Spleen (tissue), 11 donors: ENCODE measurements around the gene CPA2. TPM values are rescaled to one million over a fixed set of nuclear protein-coding genes. Genes with fewer than 3 reads are reported as not detected.

Source experiments
- DNase-seq: peaks from one replicate; pipeline ENCODE4 v3.0.0-alpha.2; 2020
- H3K27ac ChIP-seq, 8 donors: fragments of 200-600 bp; sonication (generic) in 7 of 8; 1 replicate in 4 of 8; 2 replicates in 4 of 8; pipeline versions ENCODE4 v1.5.0 to v1.8.0; 2016 to 2021; ENCODE audit warnings: inconsistent platforms in 4 of 8, mild to moderate bottlenecking in 4 of 8, moderate library complexity in 1 of 8
- H3K27me3 ChIP-seq, 7 donors: fragments of 200-600 bp; sonication (generic) in 6 of 7; replicated peaks in 1 of 7; 1 replicate in 4 of 7; 2 replicates in 3 of 7; pipeline versions ENCODE4 v1.5.0 to v1.8.0; 2016 to 2021; ENCODE audit warnings: inconsistent platforms in 3 of 7, mild to moderate bottlenecking in 1 of 7
- H3K36me3 ChIP-seq, 6 donors: fragments of 200-600 bp; sonication (generic) in 5 of 6; 1 replicate in 4 of 6; 2 replicates in 2 of 6; pipeline versions ENCODE4 v1.5.0 to v1.8.0; 2016 to 2021; ENCODE audit warnings: inconsistent platforms in 2 of 6
- H3K4me1 ChIP-seq, 6 donors: fragments of 200-600 bp; sonication (generic) in 5 of 6; 1 replicate in 3 of 6; 2 replicates in 3 of 6; pipeline versions ENCODE4 v1.5.0 to v1.8.0; 2016 to 2021; ENCODE audit warnings: inconsistent platforms in 3 of 6
- H3K4me3 ChIP-seq, 8 donors: fragments of 200-600 bp; sonication (generic) in 7 of 8; 1 replicate in 4 of 8; 2 replicates in 4 of 8; pipeline versions ENCODE4 v1.5.0 to v1.8.0; 2016 to 2021; ENCODE audit warnings: inconsistent platforms in 4 of 8, mild to moderate bottlenecking in 4 of 8, moderate library complexity in 2 of 8
- H3K9me3 ChIP-seq, 8 donors: fragments of 200-600 bp; sonication (generic) in 7 of 8; 1 replicate in 4 of 8; 2 replicates in 4 of 8; pipeline versions ENCODE4 v1.5.0 to v1.8.0; 2016 to 2021; ENCODE audit warnings: inconsistent platforms in 4 of 8
- CTCF ChIP-seq, 11 experiments: fragments of 200-600 bp in 7 of 11; fragments of 450-650 bp in 4 of 11; sonication (generic) in 4 of 11; IDR thresholded peaks in 8 of 11; conservative IDR thresholded peaks in 3 of 11; 1 replicate in 7 of 11; 2 replicates in 4 of 11; pipeline versions ENCODE4 v1.4.0 to v1.8.0; 2016 to 2021; ENCODE audit warnings: antibody characterized with exemption in 11 of 11, inconsistent platforms in 4 of 11, mild to moderate bottlenecking in 1 of 11
- POLR2A ChIP-seq, 3 donors: fragments of 450-650 bp; IDR thresholded peaks; one replicate each; pipeline ENCODE4 v1.5.1; 2017; ENCODE audit warnings: antibody characterized with exemption in 3 of 3, mild to moderate bottlenecking in 1 of 3
- POLR2AphosphoS5 ChIP-seq, 3 donors: sonication (generic); formaldehyde crosslinking; IDR thresholded peaks; one replicate each; pipeline ENCODE4 v1.5.1; 2017; ENCODE audit warnings: antibody characterized with exemption in 3 of 3
- WGBS, 5 donors: extraction: QIAGEN DNeasy Blood & Tissue Kit in 3 of 5; methylation state at CpG; one replicate each; pipeline versions ENCODE4 v1.1.5 to v1.1.7; 2013 to 2018; 5-methylcytosine and 5-hydroxymethylcytosine counted together
- intact Hi-C: fragments of 100-400 bp; cut with DNase I; formaldehyde crosslinking; loops from one replicate; pipeline ENCODE4 v1.15.0; 2023; ENCODE audit warnings: low total_unique reads
- polyA plus RNA-seq, 3 donors: library from polyadenylated mRNA; stranded (reverse); fragments of 200-250 nt; gene quantifications; one replicate each; pipeline ENCODE4 v1.2.1, GENCODE V29; 2013
- total RNA-seq, 7 donors: library from RNA; depleted of rRNA in 3 of 7; stranded (reverse); fragments of >200 nt in 3 of 7; fragmentation: NEBNext Ultra II Directional in 4 of 7; extraction: Animal tissue kit (Norgen Biotek cat#: 25700) in 4 of 7; gene quantifications; one replicate each; pipeline versions ENCODE4 v1.1.0 to v1.2.1, GENCODE V29; 2016 to 2021
- donor health status: healthy with polysubstance abuse.
- donor health status: DM: no; HTN: no; CAD: no; lungs with moderate emphysema.
- donor health status: DM: no; HTN: no; CAD: no.
- donor health status: Bipolar disorder and iron deficiency.
- donor health status: healthy.
- donor health status: DM: no; HTN: no; CAD: no.
- donor health status: DM: yes; HTN: yes; CAD: no.

The CPA2 gene
- total and polyA plus RNA-seq, 10 donors, result 0.13 to 1.5 (median 0.28) TPM; not detected in 5

GRCh38 chr7:130263130-130263529 lies 3.5 kb upstream of the CPA2 start:
- no peak overlapping the region for H3K4me3 ChIP-seq
- peaks cover 0 to 38% (median 29%) of the 10 kb centered on the region in 8 donors for H3K9me3 ChIP-seq
- no peak for TF ChIP-seq POLR2AphosphoS5 (IDR thresholded peaks at IDR 0.05)
- no peak for TF ChIP-seq CTCF (IDR thresholded peaks at IDR 0.05 in 8 of 11, conservative IDR thresholded peaks at IDR 0.05 in 3 of 11)
- no peak for TF ChIP-seq POLR2A (IDR thresholded peaks at IDR 0.05)
- no peaks in the 10 kb centered on the region for H3K27me3 ChIP-seq
- no peak overlapping the region for H3K27ac ChIP-seq
- H3K4me1 ChIP-seq, result no peaks in the 10 kb centered on the region
- intact Hi-C loops, result no loop called here
- WGBS, 5 donors, result 31 to 68% (median 64%) methylated on average over 2 of the region's 2 CpGs
- DNase-seq, result no peak
- no peaks in the 10 kb centered on the region for H3K36me3 ChIP-seq

- Histone ChIP-seq H3K4me1 (peaks cover 0 to 6% (median 0%) of the 10 kb centered on the region in 6 donors), H3K27ac (no peak overlapping the region), H3K4me3 (no peak overlapping the region), H3K36me3 (no peaks in the 10 kb centered on the region), H3K27me3 (no peaks in the 10 kb centered on the region), H3K9me3 (no peaks in the 10 kb centered on the region)
- DNase-seq, result no peak
- TF ChIP-seq CTCF (IDR thresholded peaks at IDR 0.05 in 8 of 11, conservative IDR thresholded peaks at IDR 0.05 in 3 of 11) (no peak), POLR2AphosphoS5 (IDR thresholded peaks at IDR 0.05) (no peak), POLR2A (IDR thresholded peaks at IDR 0.05) (no peak)
- intact Hi-C loops, result no loop called here
- 79 to 100% (median 100%) methylated on average over 1 of the region's 1 CpG for WGBS, 5 donors
Measured at GRCh38 chr7:130266961-130267321, 278 bp downstream of the CPA2 start.

GRCh38 chr7:130268463-130269317 lies 2.0 kb downstream of the CPA2 start:
- Histone ChIP-seq H3K36me3 (no peaks in the 10 kb centered on the region), H3K9me3 (no peaks in the 10 kb centered on the region), H3K4me1 (peaks cover 0 to 23% (median 4%) of the 10 kb centered on the region in 6 donors), H3K27me3 (peaks cover 0 to 12% (median 0%) of the 10 kb centered on the region in 7 donors), H3K4me3 (no peak overlapping the region), H3K27ac (no peak overlapping the region)
- TF ChIP-seq POLR2A (IDR thresholded peaks at IDR 0.05) (no peak), POLR2AphosphoS5 (IDR thresholded peaks at IDR 0.05) (no peak), CTCF (IDR thresholded peaks at IDR 0.05 in 8 of 11, conservative IDR thresholded peaks at IDR 0.05 in 3 of 11) (no peak)
- DNase-seq, result no peak
- 68 to 81% (median 74%) methylated on average over 6 of the region's 6 CpGs for WGBS, 5 donors
- intact Hi-C loops, result no loop called here

- Histone ChIP-seq H3K4me3 (no peak overlapping the region), H3K4me1 (peaks cover 0 to 29% (median 9%) of the 10 kb centered on the region in 6 donors), H3K27ac (no peak overlapping the region), H3K9me3 (no peaks in the 10 kb centered on the region), H3K27me3 (peaks cover 0 to 18% (median 0%) of the 10 kb centered on the region in 7 donors), H3K36me3 (no peaks in the 10 kb centered on the region)
- intact Hi-C loops, result no loop called here
- TF ChIP-seq CTCF (IDR thresholded peaks at IDR 0.05 in 8 of 11, conservative IDR thresholded peaks at IDR 0.05 in 3 of 11), result no peak
- TF ChIP-seq POLR2A (IDR thresholded peaks at IDR 0.05), result no peak
- TF ChIP-seq POLR2AphosphoS5 (IDR thresholded peaks at IDR 0.05), result no peak
- no peak for DNase-seq
- WGBS, 5 donors, result 84 to 100% (median 92%) methylated on average over 1 of the region's 1 CpG
Measured at GRCh38 chr7:130269318-130269694, 2.6 kb downstream of the CPA2 start.
